Measurements from ENCODE around the gene NAT8.

DNA sequence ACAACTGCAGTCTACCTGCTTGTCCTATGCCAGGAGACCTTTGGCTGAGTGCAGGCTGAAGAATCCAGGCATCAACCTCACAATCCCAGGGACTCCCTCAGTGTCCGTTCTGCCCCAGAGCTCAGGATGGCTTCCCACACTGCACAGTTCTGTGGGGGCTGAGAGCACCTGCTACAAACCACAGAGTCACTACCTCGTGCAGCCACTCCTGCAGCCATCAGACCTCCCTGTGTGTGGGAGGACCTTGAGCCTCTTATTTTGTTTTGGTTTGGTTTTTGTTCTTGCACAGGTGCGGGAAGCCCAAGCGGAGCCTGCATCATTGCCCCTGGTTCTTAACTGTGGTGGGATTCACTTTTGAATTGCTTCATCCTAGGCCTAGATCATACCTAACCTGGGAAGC lies 31.0 kb downstream of the NAT8 start:
- no peak for TF ChIP-seq POLR2AphosphoS5 (IDR thresholded peaks at IDR 0.05; ENCODE audit: low read depth)
- TF ChIP-seq, protein P1, sequence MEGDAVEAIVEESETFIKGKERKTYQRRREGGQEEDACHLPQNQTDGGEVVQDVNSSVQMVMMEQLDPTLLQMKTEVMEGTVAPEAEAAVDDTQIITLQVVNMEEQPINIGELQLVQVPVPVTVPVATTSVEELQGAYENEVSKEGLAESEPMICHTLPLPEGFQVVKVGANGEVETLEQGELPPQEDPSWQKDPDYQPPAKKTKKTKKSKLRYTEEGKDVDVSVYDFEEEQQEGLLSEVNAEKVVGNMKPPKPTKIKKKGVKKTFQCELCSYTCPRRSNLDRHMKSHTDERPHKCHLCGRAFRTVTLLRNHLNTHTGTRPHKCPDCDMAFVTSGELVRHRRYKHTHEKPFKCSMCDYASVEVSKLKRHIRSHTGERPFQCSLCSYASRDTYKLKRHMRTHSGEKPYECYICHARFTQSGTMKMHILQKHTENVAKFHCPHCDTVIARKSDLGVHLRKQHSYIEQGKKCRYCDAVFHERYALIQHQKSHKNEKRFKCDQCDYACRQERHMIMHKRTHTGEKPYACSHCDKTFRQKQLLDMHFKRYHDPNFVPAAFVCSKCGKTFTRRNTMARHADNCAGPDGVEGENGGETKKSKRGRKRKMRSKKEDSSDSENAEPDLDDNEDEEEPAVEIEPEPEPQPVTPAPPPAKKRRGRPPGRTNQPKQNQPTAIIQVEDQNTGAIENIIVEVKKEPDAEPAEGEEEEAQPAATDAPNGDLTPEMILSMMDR (conservative IDR thresholded peaks at IDR 0.05; ENCODE audit: low read depth in 2 of 2), result no peak
- TF ChIP-seq EZH2 (IDR thresholded peaks at IDR 0.05; ENCODE audit: low read depth, unreplicated experiment), result no peak
- TF ChIP-seq NANOG (IDR thresholded peaks at IDR 0.05; ENCODE audit: borderline replicate concordance), result no peak

Measured in GM23338 (cell line).